H9 (cell line): ENCODE data around the gene CDH18. TPM values are rescaled to one million over a fixed set of nuclear protein-coding genes. Genes with fewer than 3 reads are reported as not detected.

ENCODE experiments used
- DNase-seq: peaks from one replicate; pipeline ENCODE4 v3.0.0-alpha.2; 2017
- H2AFZ ChIP-seq: one replicate; pipeline ENCODE4 v1.6.1; 2013; ENCODE audit warnings: mild to moderate bottlenecking, low read length, control low read depth, moderate library complexity
- H2AK5ac ChIP-seq: 2 replicates; pipeline ENCODE4 v1.6.1; 2013; ENCODE audit warnings: low read length, control low read depth, mixed read lengths; ENCODE audit not compliant: insufficient read length
- H2BK120ac ChIP-seq: one replicate; pipeline ENCODE4 v1.6.1; 2013; ENCODE audit warnings: low read depth, mild to moderate bottlenecking, low read length, control low read depth, inconsistent platforms; ENCODE audit not compliant: poor library complexity, severe bottlenecking
- H2BK12ac ChIP-seq: 2 replicates; pipeline ENCODE4 v1.6.1; 2013; ENCODE audit warnings: low read length, control low read depth, mixed read lengths, low read depth; ENCODE audit not compliant: insufficient read length
- H2BK15ac ChIP-seq: 2 replicates; pipeline ENCODE4 v1.6.1; 2013; ENCODE audit warnings: low read depth, low read length, control low read depth
- H2BK20ac ChIP-seq: one replicate; pipeline ENCODE4 v1.6.1; 2013; ENCODE audit warnings: low read depth, mild to moderate bottlenecking, low read length, control low read depth, inconsistent platforms; ENCODE audit not compliant: poor library complexity, severe bottlenecking
- H2BK5ac ChIP-seq: 2 replicates; pipeline ENCODE4 v1.6.1; 2013; ENCODE audit warnings: low read length, control low read depth, mixed read lengths; ENCODE audit not compliant: insufficient read length
- H3K14ac ChIP-seq: 2 replicates; pipeline ENCODE4 v1.6.1; 2013; ENCODE audit warnings: low read length, control low read depth; ENCODE audit not compliant: insufficient read depth
- H3K18ac ChIP-seq: 2 replicates; pipeline ENCODE4 v1.6.1; 2013; ENCODE audit warnings: low read depth, mild to moderate bottlenecking, mixed read lengths, low read length, control low read depth; ENCODE audit not compliant: insufficient read length
- H3K23ac ChIP-seq: 2 replicates; pipeline ENCODE4 v1.6.1; 2013; ENCODE audit warnings: low read length, control low read depth, mixed read lengths, low read depth; ENCODE audit not compliant: insufficient read length
- H3K23me2 ChIP-seq: 2 replicates; pipeline ENCODE4 v1.6.1; 2013; ENCODE audit warnings: low read depth, mild to moderate bottlenecking, mixed read lengths, low read length, control low read depth; ENCODE audit not compliant: insufficient read length, poor library complexity, severe bottlenecking
- H3K27ac ChIP-seq: 2 replicates; pipeline ENCODE4 v1.5.1; 2013; ENCODE audit warnings: low read length, control low read depth, mixed read lengths, low read depth; ENCODE audit not compliant: insufficient read length
- H3K27me3 ChIP-seq: 2 replicates; pipeline ENCODE4 v1.6.1; 2013; ENCODE audit warnings: low read length, control low read depth, inconsistent platforms; ENCODE audit not compliant: insufficient read depth
- H3K4ac ChIP-seq: 2 replicates; pipeline ENCODE4 v1.6.1; 2013; ENCODE audit warnings: low read depth, mild to moderate bottlenecking, control low read depth, inconsistent platforms, low read length, moderate library complexity
- H3K4me1 ChIP-seq: 2 replicates; pipeline ENCODE4 v1.6.1; 2013; ENCODE audit warnings: low read length, control low read depth, inconsistent platforms; ENCODE audit not compliant: insufficient read depth
- H3K4me2 ChIP-seq: 2 replicates; pipeline ENCODE4 v1.6.1; 2013; ENCODE audit warnings: low read length, control low read depth, mixed read lengths; ENCODE audit not compliant: insufficient read length, insufficient read depth
- H3K56ac ChIP-seq: 2 replicates; pipeline ENCODE4 v1.6.1; 2013; ENCODE audit warnings: low read depth, mild to moderate bottlenecking, mixed read lengths, low read length, control low read depth; ENCODE audit not compliant: insufficient read length
- H3K79me1 ChIP-seq: 2 replicates; pipeline ENCODE4 v1.6.1; 2013; ENCODE audit warnings: low read depth, mild to moderate bottlenecking, moderate library complexity, low read length, control low read depth, inconsistent platforms; ENCODE audit not compliant: insufficient read depth, poor library complexity, severe bottlenecking
- H3K79me2 ChIP-seq: 2 replicates; pipeline ENCODE4 v1.6.1; 2013; ENCODE audit warnings: low read length, control low read depth, inconsistent platforms; ENCODE audit not compliant: insufficient read depth
- H3K9ac ChIP-seq: 2 replicates; pipeline ENCODE4 v1.6.1; 2013; ENCODE audit warnings: low read length, control low read depth, mixed read lengths; ENCODE audit not compliant: insufficient read length; ENCODE audit errors: extremely low read depth
- H3K9me3 ChIP-seq: one replicate; pipeline ENCODE4 v1.6.1; 2013; ENCODE audit warnings: low read depth, low read length, inconsistent platforms; ENCODE audit not compliant: control insufficient read depth
- H3T11ph ChIP-seq: one replicate; pipeline ENCODE4 v1.6.1; 2013; ENCODE audit warnings: mild to moderate bottlenecking, low read length, control low read depth, inconsistent platforms
- H4K20me1 ChIP-seq: one replicate; pipeline ENCODE4 v1.6.1; 2013; ENCODE audit not compliant: control insufficient read depth, insufficient read length, insufficient read depth
- H4K5ac ChIP-seq: 2 replicates; pipeline ENCODE4 v1.6.1; 2013; ENCODE audit warnings: low read depth, mild to moderate bottlenecking, mixed read lengths, low read length, control low read depth; ENCODE audit not compliant: insufficient read length
- H4K8ac ChIP-seq: replicated peaks from 2 replicates; pipeline ENCODE4 v1.6.1; 2013; ENCODE audit warnings: low read length, control low read depth, mixed read lengths, low read depth; ENCODE audit not compliant: insufficient read length
- H4K91ac ChIP-seq: 2 replicates; pipeline ENCODE4 v1.6.1; 2013; ENCODE audit warnings: low read depth, mild to moderate bottlenecking, moderate library complexity, mixed read lengths, low read length, control low read depth; ENCODE audit not compliant: insufficient read length
- H3K27ac Mint-ChIP-seq, 3 experiments: 2 replicates in 2 of 3; 3 replicates in 1 of 3; pipeline ENCODE4 v1.8.0; 2020 to 2021; ENCODE audit warnings: mixed read lengths in 3 of 3, mild to moderate bottlenecking in 1 of 3, moderate library complexity in 1 of 3
- H3K27me3 Mint-ChIP-seq: 2 replicates; pipeline ENCODE4 v1.8.0; 2021; ENCODE audit warnings: low read depth, mild to moderate bottlenecking, moderate library complexity, mixed read lengths
- H3K36me3 Mint-ChIP-seq, 3 experiments: 2 replicates in 2 of 3; 3 replicates in 1 of 3; pipeline ENCODE4 v1.8.0; 2020 to 2021; ENCODE audit warnings: low read depth in 3 of 3, mixed read lengths in 3 of 3; ENCODE audit not compliant: insufficient read depth in 1 of 3
- H3K4me1 Mint-ChIP-seq, 2 experiments: 2 replicates each; pipeline ENCODE4 v1.8.0; 2020; ENCODE audit warnings: mixed read lengths in 2 of 2
- H3K4me3 Mint-ChIP-seq, 2 experiments: 2 replicates in 1 of 2; 3 replicates in 1 of 2; pipeline ENCODE4 v1.8.0; 2020 to 2021; ENCODE audit warnings: mild to moderate bottlenecking in 2 of 2, mixed read lengths in 2 of 2, moderate library complexity in 1 of 2
- H3K9me3 Mint-ChIP-seq, 2 experiments: 2 replicates in 1 of 2; 3 replicates in 1 of 2; pipeline ENCODE4 v1.8.0; 2020; ENCODE audit warnings: mild to moderate bottlenecking in 2 of 2, mixed read lengths in 2 of 2, moderate library complexity in 1 of 2
- CTCF ChIP-seq: fragments of 200-600 bp; sonication (generic); conservative IDR thresholded peaks from 3 replicates; pipeline ENCODE4 v1.8.0; 2021; ENCODE audit warnings: antibody characterized with exemption, mild to moderate bottlenecking
- WGBS: extraction: QIAGEN DNeasy Blood & Tissue Kit; methylation state at CpG from one replicate; pipeline ENCODE4 v1.1.7; 2013; ENCODE audit warnings: missing lambda C conversion rate, low lambda C conversion rate, mixed read lengths; ENCODE audit not compliant: insufficient read length; ENCODE audit errors: extremely low coverage; 5-methylcytosine and 5-hydroxymethylcytosine counted together
- total RNA-seq: library from RNA; stranded (reverse); gene quantifications from 2 replicates; pipeline ENCODE4 v1.2.1, GENCODE V29; 2021

The CDH18 gene
- total RNA-seq, 1 experiment from 2014 or later = not detected

GRCh38 chr5:19626211-19626610 lies 361.8 kb downstream of the CDH18 start:
- H2BK5ac ChIP-seq = no peak overlapping the region
- no peak overlapping the region for H3K4me3 Mint-ChIP-seq
- H3K9me3 Mint-ChIP-seq = no peaks in the 10 kb centered on the region
- no peak overlapping the region for H3K27ac ChIP-seq
- no peak for DNase-seq
- TF ChIP-seq CTCF = no peak
- no peak overlapping the region for H2BK12ac ChIP-seq
- no peak overlapping the region for H2BK20ac ChIP-seq
- no peak overlapping the region for H3K18ac ChIP-seq
- no peaks in the 10 kb centered on the region for H3K79me2 ChIP-seq
- no peak overlapping the region for H2AFZ ChIP-seq
- H3K36me3 Mint-ChIP-seq = no peaks in the 10 kb centered on the region
- H3K23ac ChIP-seq = no peak overlapping the region
- H2BK120ac ChIP-seq = no peak overlapping the region
- H4K5ac ChIP-seq = no peak overlapping the region
- H4K20me1 ChIP-seq = no peaks in the 10 kb centered on the region
- H3K9ac ChIP-seq = no peak overlapping the region
- WGBS = no CpG with 5 or more reads among the region's 2 CpGs
- H4K8ac ChIP-seq = no peak overlapping the region
- no peaks in the 10 kb centered on the region for H3K27me3 ChIP-seq
- H2BK15ac ChIP-seq = no peak overlapping the region
- H3K27me3 Mint-ChIP-seq = no peaks in the 10 kb centered on the region
- H2AK5ac ChIP-seq = no peak overlapping the region
- no peak overlapping the region for H3K4me2 ChIP-seq
- H3K23me2 ChIP-seq = no peaks in the 10 kb centered on the region
- no peaks in the 10 kb centered on the region for H3K4me1 ChIP-seq
- H3T11ph ChIP-seq = no peak overlapping the region
- no peaks in the 10 kb centered on the region for H3K9me3 ChIP-seq
- H4K91ac ChIP-seq = no peak overlapping the region
- H3K27ac Mint-ChIP-seq = no peak overlapping the region
- no peak overlapping the region for H3K14ac ChIP-seq
- no peak overlapping the region for H3K56ac ChIP-seq
- no peak overlapping the region for H3K4ac ChIP-seq
- no peaks in the 10 kb centered on the region for H3K79me1 ChIP-seq
- no peaks in the 10 kb centered on the region for H3K4me1 Mint-ChIP-seq
